Gastroesophageal sphincter (tissue), 3 donors: ENCODE data around the gene KATNAL1.

ENCODE experiments used
- CTCF ChIP-seq, 4 experiments: fragments of 200-600 bp in 2 of 4; fragments of 450-650 bp in 2 of 4; sonication (generic) in 1 of 4; IDR thresholded peaks; one replicate each; pipeline ENCODE4 v1.5.1; 2017 to 2019; ENCODE audit warnings: antibody characterized with exemption in 4 of 4, mild to moderate bottlenecking in 2 of 4, moderate library complexity in 2 of 4
- EP300 ChIP-seq: sonication (generic); formaldehyde crosslinking; IDR thresholded peaks from one replicate; pipeline ENCODE4 v1.6.1; 2017; ENCODE audit warnings: antibody characterized with exemption, mild to moderate bottlenecking
- POLR2A ChIP-seq, 2 donors: fragments of 450-650 bp; IDR thresholded peaks; one replicate each; pipeline ENCODE4 v1.6.1; 2017; ENCODE audit warnings: antibody characterized with exemption in 2 of 2, mild to moderate bottlenecking in 2 of 2, moderate library complexity in 1 of 2

DNA sequence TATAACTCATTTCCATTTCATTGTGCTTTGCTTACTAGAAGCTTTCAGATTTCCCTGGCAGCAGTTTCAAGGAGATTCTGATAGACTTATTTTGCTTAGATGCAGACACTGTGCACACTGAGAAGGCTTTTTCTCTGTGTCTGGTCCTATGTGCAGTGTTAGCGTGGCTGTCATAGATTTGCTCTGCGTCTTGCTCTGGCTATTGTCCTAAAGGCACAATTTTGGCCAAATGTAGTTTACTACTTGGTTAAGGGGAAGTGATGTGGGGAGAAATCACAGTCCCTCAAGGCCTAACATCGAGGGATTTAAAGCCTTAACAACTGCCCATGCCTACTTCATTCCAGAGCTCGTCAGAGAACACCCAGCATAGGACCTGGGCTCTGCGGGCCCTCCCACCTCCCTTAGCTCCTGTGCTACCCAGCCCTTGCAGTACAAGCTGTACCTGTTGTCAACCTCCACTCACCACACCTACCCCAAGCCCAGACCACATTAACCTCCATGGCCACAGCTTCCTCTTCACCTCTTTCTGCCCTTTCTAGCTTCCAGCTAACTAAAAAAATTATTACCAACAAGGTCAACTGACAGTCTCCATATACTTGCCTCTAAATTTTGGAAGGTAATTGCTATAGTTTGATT is 38.9 kb upstream of the KATNAL1 start:
- TF ChIP-seq EP300 = no peak
- no peak for TF ChIP-seq CTCF (IDR thresholded peaks at IDR 0.05)
- TF ChIP-seq POLR2A (IDR thresholded peaks at IDR 0.05) = no peak
